GM21528 (cell line): ENCODE results near the gene ATP7A.
"Not testable (repeated sequence)": the region's sequence is repeated elsewhere in the genome, so short reads cannot be mapped to it uniquely, and the experiment has no call there.

Experiments
- ATAC-seq: cut with Tn5 transposase; IDR thresholded peaks from one replicate; pipeline ENCODE4 v1.9.1; 2021; ENCODE audit warnings: mild to moderate bottlenecking, moderate library complexity; ENCODE audit not compliant: unreplicated experiment, low FRiP score

ATP7A gene

DNA sequence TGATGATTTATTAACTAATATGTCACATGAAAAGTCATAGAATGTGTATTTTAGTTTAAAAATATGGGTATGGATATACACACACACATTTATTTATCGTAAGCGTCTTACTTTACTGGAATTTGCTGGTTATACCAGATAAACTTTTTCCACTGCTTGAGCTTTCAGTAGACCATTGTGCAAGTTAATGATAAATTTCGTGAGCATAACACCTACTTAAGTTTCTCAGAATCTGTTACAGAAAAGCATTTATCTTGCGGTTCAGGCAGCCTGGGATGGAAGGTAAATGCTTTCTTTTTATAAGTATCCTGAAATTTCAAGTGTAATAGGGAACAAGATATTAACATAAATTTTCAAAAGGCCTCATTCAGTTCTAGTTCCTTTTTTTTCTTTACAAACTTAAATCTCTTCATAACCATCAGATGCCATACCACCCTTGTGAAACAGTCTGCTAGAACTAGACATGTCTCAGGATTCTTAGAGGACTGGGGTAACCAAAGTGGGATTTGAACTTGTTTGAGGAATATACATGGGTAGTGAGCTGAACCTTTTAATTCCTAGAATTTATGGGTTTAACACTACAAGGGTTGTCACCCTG lies 27.7 kb downstream of the ATP7A start:
- no peak for ATAC-seq

DNA sequence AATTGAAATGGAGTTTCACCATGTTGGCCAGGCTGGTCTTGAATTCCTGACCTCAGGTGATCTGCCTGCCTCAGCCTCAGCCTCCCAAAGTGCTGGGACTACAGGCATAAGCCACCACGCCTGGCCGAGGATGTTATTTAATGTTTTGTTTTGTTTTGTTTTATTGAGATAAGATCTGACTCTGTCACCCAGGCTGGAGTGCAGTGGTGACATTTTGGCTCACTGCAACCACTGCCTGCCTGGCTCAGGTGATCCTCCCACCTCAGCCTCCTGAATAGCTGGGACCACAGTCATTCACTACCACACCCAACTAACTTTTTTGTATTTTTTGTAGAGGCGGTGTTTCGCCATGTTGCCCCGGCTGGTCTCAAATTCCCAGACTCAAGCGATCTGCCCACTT lies 34.5 kb downstream of the ATP7A start:
- ATAC-seq: not testable (repeated sequence)

DNA sequence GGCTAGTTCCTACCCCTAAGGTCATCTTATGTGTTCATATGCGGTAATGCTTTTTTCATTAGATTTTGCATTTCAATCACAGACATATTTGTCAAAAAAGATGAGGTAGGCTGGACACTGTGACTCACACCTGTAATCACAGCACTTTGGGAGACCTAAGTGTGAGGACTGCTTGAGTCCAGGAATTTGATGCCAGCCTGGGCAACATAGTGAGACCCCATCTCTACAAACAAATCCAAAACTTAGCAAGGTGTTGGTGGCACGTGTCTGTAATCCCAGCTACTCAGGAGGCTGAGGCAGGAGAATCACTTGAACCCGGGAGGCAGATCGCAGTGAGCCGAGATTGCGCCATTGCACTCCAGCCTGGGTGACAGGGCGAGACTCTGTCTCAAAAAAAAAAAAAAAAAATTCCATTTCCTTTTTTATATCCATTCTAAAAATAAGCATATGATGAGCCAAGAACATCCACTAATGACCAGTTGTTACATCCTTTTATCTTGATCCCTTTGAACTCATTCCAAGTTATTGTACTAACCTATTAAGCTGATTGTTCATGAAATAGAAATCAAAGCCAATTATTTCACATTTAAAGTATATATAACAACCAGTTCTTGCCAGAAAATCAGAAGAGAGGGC lies 35.5 kb downstream of the ATP7A start:
- no peak for ATAC-seq

DNA sequence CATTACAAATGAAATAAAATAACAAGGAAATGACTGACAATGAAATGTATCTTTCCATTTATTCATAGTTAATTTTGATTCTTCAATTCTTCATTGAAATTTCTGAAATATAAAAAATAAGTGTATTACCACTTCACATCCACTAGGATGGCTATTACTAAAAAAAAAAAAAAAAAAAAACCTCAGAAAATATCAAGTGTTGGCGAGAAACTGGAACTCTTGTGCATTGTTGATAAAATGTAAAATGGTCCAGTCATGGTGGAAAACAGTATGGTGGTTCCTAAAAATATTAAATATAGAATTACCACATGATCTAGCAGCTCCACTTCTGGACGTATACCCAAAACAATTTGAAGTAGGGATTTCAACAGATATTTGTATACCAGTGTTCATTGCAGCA lies 36.1 kb downstream of the ATP7A start:
- no peak for ATAC-seq

DNA sequence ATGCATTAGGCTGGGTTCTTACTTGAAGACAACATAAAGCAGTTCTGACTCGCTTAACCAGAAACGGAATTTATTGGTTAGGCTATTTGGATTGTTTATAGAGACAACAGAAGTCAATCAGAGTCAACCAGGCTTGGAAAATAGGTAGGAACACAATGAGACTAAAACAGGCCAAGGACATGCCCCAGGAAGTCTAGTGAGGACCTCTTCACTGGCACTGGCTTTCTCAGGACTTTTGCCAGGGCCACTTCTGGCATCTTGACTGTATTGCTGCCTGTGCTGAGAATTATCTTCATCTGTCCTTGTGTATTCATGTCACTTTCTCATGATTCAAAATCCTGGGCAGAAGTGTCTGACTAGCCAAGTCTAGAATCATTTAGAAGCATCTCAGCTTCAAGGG lies 39.3 kb downstream of the ATP7A start:
- ATAC-seq: no peak

DNA sequence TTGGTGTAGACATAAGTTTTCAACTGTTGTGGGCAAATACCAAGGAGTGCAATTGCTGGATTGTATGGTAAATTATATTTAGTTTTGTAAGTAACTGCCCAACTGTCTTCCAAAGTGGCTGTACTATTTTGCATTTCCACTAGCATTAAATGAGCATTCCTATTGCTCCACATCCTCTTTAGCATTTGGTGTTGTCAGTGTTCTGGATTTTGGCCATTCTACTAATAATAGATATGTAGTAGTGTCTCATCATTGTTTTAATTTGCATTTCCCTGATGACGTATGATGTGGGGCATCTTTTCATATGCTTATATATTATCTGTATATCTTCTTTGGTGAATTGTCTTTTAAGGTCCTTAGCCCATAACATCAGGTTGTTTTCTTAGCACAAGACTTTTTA lies 41.7 kb downstream of the ATP7A start:
- ATAC-seq: no peak

DNA sequence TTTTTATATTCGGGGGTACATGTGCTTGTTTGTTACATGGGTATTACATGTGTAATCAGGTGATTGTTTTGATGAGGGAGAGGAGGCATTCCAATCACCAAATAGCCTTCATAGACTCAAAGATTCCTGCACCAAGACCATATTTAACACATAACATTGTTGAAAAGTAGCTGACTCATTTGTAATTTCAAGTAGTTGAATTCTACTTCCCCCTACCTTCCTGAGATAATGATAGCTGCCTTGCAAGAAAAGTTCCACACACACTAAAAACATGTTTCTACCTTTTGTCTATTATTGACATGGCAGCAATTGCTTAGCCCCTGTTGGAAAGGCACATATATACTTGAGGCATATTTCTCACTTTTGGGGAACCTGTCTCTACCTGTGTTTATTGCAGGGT lies 42.8 kb downstream of the ATP7A start:
- no peak for ATAC-seq

DNA sequence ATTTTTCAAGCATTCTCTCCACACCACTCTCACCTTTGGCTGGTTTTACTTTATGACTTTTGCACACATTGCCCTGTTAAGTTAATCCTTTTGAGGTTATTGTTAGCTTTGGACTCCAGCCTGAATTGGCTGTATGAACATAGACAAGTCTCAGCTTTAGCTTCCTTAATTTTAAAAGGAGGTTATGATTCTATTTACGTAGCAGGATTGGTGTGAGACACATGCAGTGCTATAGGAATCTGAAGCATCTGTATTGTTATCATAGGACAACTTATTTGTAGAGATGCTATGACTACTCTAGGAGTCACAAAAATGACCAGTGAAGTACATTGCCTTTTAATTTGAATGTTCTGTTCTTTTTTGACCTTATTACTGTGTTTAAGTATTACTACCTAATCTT lies 43.2 kb downstream of the ATP7A start:
- ATAC-seq: no peak

DNA sequence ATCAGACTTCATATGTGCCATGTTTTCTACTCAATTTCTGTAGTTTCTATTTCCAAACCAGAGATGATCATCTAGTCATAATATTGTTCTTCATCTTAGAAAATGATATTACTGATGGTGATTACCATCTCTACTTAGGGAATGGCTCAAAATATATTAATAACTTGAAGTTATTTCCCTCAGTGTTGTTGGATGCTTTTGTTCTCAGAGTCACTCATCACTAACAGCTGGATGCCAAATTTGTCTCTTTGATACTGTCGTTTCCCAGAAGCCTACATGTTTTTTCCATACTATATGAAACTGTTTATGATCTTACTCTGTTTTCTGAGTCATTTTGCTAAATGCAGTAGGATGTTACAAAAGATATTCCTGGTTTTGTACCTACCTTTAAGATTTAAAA lies 50.1 kb downstream of the ATP7A start:
- ATAC-seq: no peak

DNA sequence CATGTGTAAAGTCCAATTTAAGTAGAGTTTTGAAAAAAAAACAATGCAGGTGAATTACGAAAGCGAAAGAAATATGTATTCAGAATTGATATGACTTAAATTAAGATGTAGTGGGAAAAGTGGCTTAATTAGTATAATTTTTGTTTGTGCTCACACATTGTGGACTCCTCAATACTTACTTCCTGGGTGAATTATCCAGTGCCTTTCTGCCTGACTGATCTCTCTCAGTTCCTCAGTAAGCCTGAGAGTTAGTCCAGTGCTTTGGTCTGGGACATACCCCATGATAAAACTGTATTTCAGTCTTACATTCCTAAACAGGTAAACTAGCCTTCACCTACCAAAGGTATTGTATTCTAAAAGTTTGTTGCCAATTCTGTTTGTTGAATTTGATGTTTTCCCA lies 50.6 kb downstream of the ATP7A start:
- no peak for ATAC-seq

DNA sequence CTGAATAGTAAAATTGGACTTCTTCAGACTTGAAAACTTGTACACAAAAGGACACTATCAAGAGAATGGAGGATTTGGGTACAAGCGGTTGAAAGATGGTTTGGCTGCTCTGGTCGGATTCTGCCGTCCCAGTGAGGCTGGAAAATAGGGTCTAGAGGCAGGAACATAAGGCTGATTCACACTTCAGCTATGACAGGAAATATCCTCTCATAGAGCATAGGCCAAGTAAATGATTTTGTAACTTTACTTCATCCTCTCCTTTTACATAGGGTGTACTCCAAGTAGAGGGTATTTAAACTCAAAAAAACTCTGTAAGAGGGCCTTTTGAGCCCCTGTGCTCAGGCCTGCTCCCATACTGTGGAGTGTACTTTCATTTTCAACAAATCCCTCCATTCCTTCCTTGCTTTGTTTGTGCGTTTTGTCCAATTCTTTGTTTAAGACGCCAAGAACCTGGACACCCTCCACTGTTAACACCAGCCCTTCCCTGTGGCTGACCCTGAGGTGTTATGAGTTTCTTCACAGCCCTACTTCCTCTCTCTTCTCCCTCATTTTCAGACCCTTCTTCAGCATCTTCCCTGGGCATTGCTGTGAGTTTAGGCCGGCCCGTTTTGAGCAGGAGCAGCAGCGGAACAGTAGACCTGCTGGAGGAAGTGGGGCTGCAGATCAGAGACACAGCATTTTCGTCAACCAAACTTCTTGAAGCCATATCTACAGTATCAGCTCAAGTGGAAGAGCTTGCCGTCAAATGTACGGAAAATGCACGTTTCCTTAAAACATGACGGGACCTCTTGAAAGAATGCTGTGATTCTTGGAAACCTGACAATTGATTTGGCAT lies 51.8 kb downstream of the ATP7A start:
- no peak for ATAC-seq

DNA sequence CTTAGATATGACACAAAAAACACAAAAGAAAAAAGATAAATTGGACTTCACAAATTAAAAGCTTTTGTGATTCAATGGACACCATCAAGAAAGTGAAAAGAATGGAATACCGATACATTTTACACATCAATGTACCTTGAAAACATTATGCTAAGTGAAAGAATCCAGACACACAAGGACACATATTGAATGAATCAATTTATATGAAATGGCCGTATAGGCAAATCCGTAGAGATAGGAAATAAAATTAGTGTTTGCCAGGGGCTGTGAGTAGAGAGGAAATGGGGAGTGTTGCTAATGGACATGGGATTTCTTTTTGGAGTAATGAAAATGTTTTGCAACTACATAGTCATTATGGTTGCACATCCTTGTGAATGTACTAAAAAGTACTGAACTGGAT lies 55.9 kb downstream of the ATP7A start:
- no peak for ATAC-seq

DNA sequence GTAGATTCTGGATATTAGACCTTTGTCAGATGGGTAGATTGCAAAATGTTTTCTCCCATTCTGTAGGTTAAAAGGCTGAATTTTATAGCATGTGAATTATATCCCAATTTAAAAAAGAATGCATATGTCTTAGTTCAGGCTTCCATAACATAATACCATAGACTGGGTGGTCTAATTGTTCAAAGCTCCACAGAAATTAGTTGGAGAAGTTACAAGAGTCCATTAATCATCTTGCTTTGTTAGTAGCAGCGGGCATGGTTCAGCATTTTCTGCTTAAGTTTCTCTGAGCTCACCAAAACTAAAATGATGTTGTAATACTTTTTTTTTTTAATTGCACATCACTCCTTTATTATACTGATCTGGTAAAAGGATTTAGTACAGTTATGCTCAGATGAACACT lies 57.1 kb downstream of the ATP7A start:
- ATAC-seq: no peak

DNA sequence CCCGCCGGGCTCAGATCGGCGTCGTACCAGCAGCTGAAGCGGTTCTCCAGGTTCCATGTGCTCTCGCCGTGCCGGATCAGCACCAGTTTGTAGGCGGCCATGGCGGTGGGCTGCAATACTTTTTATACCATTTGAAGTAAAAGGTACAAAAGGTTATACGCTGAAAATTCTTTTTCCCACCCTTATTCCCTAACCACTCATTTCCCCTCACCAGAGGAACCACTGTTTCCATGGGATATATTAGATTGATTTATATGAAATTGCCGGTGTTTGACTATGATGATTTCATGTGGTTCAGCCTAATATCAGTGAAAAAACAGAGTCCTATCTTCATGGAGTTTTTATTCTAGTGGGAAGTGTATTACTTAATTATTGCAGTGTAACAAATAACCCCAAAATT lies 59.0 kb downstream of the ATP7A start, which contains the start of gene PGAM4:
PGAM4 (minus strand) TSS at position 101 of the 400 bp plus-strand sequence; CDS start at position 101, 0 bp downstream.
- ATAC-seq: no peak

DNA sequence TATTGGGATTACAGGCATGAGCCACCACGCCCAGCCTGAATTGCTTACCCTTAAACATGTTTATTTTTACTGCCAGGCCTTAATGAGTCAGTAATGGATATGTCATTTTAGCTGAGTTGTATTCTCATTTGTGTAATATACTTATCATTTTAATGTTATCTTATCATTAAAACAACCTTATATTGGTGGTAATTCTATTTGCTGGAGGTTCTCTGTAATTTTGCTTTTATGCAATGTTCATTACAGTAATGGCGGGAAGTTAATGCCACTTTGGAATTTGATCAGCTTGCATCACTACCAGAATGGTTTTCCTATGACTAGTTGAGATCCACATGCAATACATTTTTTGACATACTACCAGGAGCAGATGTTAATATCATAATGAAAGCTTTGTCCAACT lies 65.3 kb downstream of the ATP7A start:
- ATAC-seq: no peak

DNA sequence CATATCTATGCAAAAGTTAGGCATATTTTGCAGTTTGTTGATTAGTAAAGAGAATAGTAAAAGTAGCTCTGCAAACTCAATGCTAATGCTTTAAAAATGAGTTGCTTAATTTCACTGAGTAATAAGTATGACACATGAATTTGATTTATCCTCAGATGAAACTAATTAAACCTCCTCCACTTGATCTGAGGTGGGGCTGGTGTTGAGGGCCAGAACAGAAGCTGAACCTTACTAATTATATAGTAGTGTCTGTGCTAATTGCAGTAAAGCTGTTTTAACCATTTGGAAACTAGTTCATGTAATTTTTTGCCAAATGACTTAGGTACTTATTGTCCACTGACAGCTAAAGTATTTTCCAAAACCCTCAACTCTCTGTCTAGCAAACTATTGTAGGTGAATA lies 66.6 kb downstream of the ATP7A start:
- ATAC-seq: no peak

DNA sequence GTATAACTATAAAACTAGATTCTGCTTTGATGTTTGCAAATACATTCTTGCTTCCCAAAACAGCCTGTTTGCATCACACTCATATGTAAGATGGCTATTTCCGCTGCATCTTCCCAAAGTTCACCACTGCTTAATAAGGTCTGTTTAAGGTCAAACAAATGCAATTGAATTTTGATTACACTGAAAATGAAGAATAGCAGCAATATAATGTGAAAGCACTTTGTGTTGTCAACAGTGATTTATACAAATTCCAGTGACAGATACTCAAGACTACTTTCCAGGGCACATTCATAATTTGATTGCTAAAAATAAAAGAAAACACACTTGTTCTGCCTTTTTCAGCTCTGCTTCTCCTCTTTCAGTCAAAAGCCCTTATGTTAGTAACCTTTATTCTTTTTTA lies 67.0 kb downstream of the ATP7A start:
- no peak for ATAC-seq

DNA sequence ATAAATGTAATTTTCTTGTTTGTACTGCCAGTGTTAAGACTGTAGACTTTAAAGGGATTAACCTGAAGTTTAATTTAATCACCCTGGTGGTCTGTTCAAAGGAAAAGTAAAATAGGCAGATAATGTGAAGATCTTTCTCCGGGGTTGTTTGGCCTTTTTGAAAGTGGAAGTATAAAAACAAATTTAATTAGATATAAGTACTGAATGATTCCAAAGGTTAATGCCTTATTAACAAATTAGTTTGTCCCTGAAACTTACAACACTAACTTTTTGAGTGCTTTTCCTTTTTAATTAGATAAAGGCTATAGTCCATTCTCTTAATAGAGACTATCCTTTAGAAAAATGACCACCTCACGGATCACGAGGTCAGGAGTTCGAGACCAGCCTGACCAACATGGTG lies 69.4 kb downstream of the ATP7A start:
- no peak for ATAC-seq

DNA sequence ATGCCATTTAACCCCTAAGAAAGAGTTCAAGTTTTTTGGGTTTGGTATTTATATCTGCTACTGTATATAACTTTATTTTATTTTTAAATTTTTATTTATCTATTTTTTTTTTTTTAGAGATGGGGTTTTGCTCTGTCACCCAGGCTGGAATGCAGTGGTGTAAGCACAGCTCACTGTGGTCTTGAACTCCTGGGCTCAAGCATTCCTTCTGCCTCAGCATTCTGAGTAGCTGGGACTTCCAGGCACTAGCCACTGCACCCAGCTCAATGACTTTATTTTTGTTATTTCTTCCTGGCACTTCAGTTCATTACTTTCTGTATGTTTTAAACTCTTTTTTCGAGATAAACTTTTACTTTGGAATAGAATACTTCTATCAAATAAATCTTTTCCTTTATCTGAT lies 101.4 kb downstream of the ATP7A start:
- ATAC-seq: no peak

DNA sequence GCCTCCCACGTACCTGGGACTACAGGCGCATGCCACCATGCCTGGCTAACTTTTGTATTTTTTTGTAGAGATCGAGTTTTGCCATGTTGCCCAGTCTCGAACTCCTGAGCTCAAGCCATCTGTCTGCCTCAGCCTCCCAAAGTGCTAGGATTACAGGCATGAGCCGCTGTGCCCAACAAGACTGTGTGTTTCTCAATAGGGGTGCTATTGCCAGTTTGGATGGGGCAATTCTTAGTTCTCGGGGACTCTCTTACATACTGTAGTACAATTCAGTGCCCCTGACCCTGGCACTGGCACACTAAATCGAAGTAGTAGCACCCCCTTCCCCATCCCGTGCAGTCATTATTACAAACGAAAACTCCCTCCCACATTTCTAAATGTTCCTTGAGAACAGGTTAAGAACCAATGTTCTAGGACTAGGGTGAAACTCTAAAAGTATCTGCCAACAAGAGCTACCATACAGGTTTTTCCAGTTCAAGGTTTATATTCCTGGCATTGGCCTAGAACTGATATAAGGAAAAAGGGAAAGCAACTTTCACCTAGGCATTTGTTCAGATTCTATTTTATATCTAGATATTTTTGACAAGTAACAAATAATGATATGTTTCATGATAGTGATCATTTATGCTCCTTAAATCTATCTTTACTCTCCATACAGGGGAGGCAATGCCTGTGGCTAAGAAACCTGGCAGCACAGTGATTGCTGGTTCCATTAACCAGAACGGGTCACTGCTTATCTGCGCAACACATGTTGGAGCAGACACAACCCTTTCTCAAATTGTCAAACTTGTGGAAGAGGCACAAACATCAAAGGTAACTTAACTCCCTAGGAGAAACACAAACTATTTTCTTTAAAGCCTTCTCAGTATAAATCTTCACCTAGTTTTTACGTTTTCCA lies 109.3 kb downstream of the ATP7A start:
- no peak for ATAC-seq
